Small intestine (tissue), 7 donors: Measurements from ENCODE around the gene HES5. TPM values are rescaled to one million over a fixed set of nuclear protein-coding genes. Genes with fewer than 3 reads are reported as not detected.

Experiments used
- DNase-seq, 2 donors: peaks; one replicate each; pipeline versions ENCODE4 v3.0.0 to v3.0.0-alpha.2; 2013
- FAIRE-seq: peaks from 2 replicates; lab custom pipeline; 2012; peaks lifted over from hg19 to GRCh38; lab: Jason Lieb, UNC
- H3K27ac ChIP-seq, 3 donors: one replicate each; pipeline ENCODE4 v1.5.1; 2013; ENCODE audit warnings: low read length in 2 of 3, mild to moderate bottlenecking in 2 of 3, control low read depth in 1 of 3, inconsistent platforms in 1 of 3, low read depth in 1 of 3, moderate library complexity in 1 of 3
- H3K27me3 ChIP-seq, 3 donors: one replicate each; pipeline ENCODE4 v1.6.1; 2013; ENCODE audit warnings: low read length in 3 of 3, inconsistent platforms in 1 of 3; ENCODE audit not compliant: control insufficient read depth in 3 of 3, insufficient read depth in 3 of 3
- H3K36me3 ChIP-seq, 3 donors: one replicate each; pipeline ENCODE4 v1.6.1; 2013; ENCODE audit warnings: low read length in 3 of 3, inconsistent platforms in 1 of 3, low read depth in 1 of 3, mild to moderate bottlenecking in 1 of 3, moderate library complexity in 1 of 3; ENCODE audit not compliant: control insufficient read depth in 3 of 3, insufficient read depth in 2 of 3
- H3K4me1 ChIP-seq, 3 donors: one replicate each; pipeline ENCODE4 v1.6.1; 2013; ENCODE audit warnings: low read length in 2 of 3, inconsistent platforms in 1 of 3, low read depth in 1 of 3, mild to moderate bottlenecking in 1 of 3, moderate library complexity in 1 of 3; ENCODE audit not compliant: control insufficient read depth in 3 of 3, insufficient read depth in 2 of 3
- H3K4me3 ChIP-seq, 3 donors: one replicate each; pipeline ENCODE4 v1.5.1; 2013; ENCODE audit warnings: low read length in 3 of 3, control low read depth in 1 of 3, inconsistent platforms in 1 of 3, low read depth in 1 of 3, mild to moderate bottlenecking in 1 of 3, moderate library complexity in 1 of 3
- H3K9me3 ChIP-seq, 2 donors: one replicate each; pipeline ENCODE4 v1.6.1; 2013; ENCODE audit warnings: low read depth in 1 of 2, low read length in 1 of 2; ENCODE audit not compliant: control insufficient read depth in 2 of 2, insufficient read depth in 1 of 2
- WGBS, 3 donors: extraction: QIAGEN DNeasy Blood & Tissue Kit; methylation state at CpG; one replicate each; pipeline ENCODE4 v1.1.7; 2013; 5-methylcytosine and 5-hydroxymethylcytosine counted together
- polyA plus RNA-seq, 4 donors: library from polyadenylated mRNA; stranded (reverse) in 3 of 4; unstranded in 1 of 4; fragments of 200-250 nt in 3 of 4; fragments of 120-200 nt in 1 of 4; gene quantifications; one replicate each; pipeline versions ENCODE4 v1.2.1 to v1.2.3, GENCODE V29; 2013
- donor health status: healthy with polysubstance abuse.
- donor health status: control.
- donor health status: control.
- donor health status: Bipolar disorder and iron deficiency.
- donor health status: healthy.

HES5 gene
- polyA plus RNA-seq, 4 donors, result 0.19 to 0.30 TPM; not detected in 2

GRCh38 chr1:2480986-2481364 is 49.1 kb downstream of the HES5 start:
- WGBS, 3 donors, result 87 to 89% (median 88%) methylated on average over 12 of the region's 12 CpGs
- no peak for FAIRE-seq
- Histone ChIP-seq H3K27ac (peak overlapping the region in 1 of 3 donors; percentile 22), H3K9me3 (no peaks in the 10 kb centered on the region), H3K4me1 (peaks cover 0 to 45% (median 4%) of the 10 kb centered on the region in 3 donors), H3K27me3 (no peaks in the 10 kb centered on the region), H3K4me3 (no peak overlapping the region), H3K36me3 (peaks cover 0 to 2% (median 0%) of the 10 kb centered on the region in 3 donors)
- no peak for DNase-seq

DNA sequence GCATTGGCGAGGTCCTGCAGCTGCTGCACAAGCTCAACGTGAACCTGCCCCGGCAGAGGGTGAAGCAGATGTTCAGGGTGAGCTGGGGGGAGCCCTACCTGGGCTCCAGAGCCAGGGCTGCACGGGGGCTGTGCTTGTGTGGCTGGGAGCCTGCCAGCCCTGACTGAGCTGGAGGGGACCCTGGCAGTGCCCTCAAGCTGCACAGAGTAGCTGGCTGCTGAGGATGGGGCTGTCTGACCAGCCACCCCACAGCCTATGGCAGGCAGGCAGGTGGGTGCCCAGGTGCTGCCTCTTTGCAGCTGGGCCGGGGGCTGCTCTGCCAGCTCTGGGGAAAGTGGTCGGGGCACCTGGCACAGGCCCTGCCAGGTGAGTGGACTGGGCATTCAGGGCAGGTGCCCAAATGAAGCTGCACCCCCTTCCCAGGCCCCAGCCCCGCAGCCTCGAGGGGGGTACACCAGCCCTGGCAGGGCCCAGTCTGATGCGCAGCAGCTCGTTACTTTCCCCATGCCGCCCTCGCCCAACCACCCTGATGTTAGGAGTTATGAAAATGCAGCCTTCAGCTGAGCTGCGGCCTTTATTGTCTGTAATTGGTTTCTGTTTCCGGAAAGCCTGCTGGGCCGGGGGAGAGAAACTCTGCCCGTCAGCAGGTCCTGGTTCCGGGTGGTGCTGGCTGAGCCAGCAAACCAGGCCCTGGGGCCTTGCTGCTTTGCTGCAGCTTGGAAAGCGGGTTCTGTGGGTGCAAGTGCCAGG is 49.7 kb downstream of the HES5 start:
- Histone ChIP-seq H3K27ac (no peak overlapping the region), H3K36me3 (peaks cover 0 to 2% (median 0%) of the 10 kb centered on the region in 3 donors), H3K9me3 (no peaks in the 10 kb centered on the region), H3K4me1 (peaks cover 0 to 40% (median 4%) of the 10 kb centered on the region in 3 donors), H3K27me3 (no peaks in the 10 kb centered on the region), H3K4me3 (no peak overlapping the region)
- WGBS, 3 donors, result 75 to 81% (median 79%) methylated on average over 17 to 18 of the region's 18 CpGs
- FAIRE-seq, result no peak
- no peak for DNase-seq

GRCh38 chr1:2479618-2480017 is 50.4 kb downstream of the HES5 start:
- Histone ChIP-seq H3K4me1 (peaks cover 0 to 45% (median 4%) of the 10 kb centered on the region in 3 donors), H3K27me3 (no peaks in the 10 kb centered on the region), H3K9me3 (no peaks in the 10 kb centered on the region), H3K27ac (no peak overlapping the region), H3K4me3 (no peak overlapping the region), H3K36me3 (peaks cover 0 to 2% (median 0%) of the 10 kb centered on the region in 3 donors)
- WGBS, 3 donors, result 88 to 90% (median 89%) methylated on average over 24 to 28 of the region's 28 CpGs
- DNase-seq (no peak), FAIRE-seq (no peak)

- FAIRE-seq, result no peak
- 79 to 86% (median 79%) methylated on average over 12 to 20 of the region's 20 CpGs for WGBS, 3 donors
Measured at GRCh38 chr1:2479186-2479585, 50.9 kb downstream of the HES5 start.

More at GRCh38 chr1:2479186-2479585, 50.9 kb downstream of the HES5 start:
- Histone ChIP-seq H3K36me3 (peaks cover 0 to 2% (median 0%) of the 10 kb centered on the region in 3 donors), H3K9me3 (no peaks in the 10 kb centered on the region), H3K27ac (no peak overlapping the region), H3K4me1 (peaks cover 0 to 47% (median 4%) of the 10 kb centered on the region in 3 donors), H3K4me3 (no peak overlapping the region), H3K27me3 (no peaks in the 10 kb centered on the region)
- no peak for DNase-seq

Other genes starting within 250 kb of the HES5 start
- 10 to 100 TPM in 1 of 4 donors, 1 to 10 TPM in 3; 1.1 to 10.6 (median 2.8) TPM for gene MORN1, start 138.7 kb downstream of the HES5 start, polyA plus RNA-seq
- 100 to 1,000 TPM in 2 of 4 donors, 10 to 100 TPM in 2; 70.0 to 140 (median 88.7) TPM for gene RER1, start 138.4 kb downstream of the HES5 start, polyA plus RNA-seq
- 10 to 100 TPM; 11.9 to 22.4 (median 16.9) TPM for gene PEX10, start 117.7 kb downstream of the HES5 start, polyA plus RNA-seq
- gene PLCH2, start 54.0 kb downstream of the HES5 start, polyA plus RNA-seq, result 1 to 10 TPM in 3 of 4 donors, under 1 TPM in 1; 0.22 to 7.1 (median 1.1) TPM
- 10 to 100 TPM; 14.8 to 21.7 (median 18.8) TPM for gene PANK4, start 3.7 kb downstream of the HES5 start, polyA plus RNA-seq
- 100 to 1,000 TPM; 164 to 398 (median 326) TPM for gene TNFRSF14, start 26.1 kb upstream of the HES5 start, polyA plus RNA-seq
- 100 to 1,000 TPM in 1 of 4 donors, 10 to 100 TPM in 3; 28.9 to 126 (median 47.2) TPM for gene PRXL2B, start 56.5 kb upstream of the HES5 start, polyA plus RNA-seq
- 10 to 100 TPM in 3 of 4 donors, 1 to 10 TPM in 1; 7.6 to 35.4 (median 22.7) TPM for gene MMEL1, start 102.8 kb upstream of the HES5 start, polyA plus RNA-seq